Fibroblast of skin of scalp (primary cell): ENCODE results near the gene SLC7A8.

ENCODE experiments used
- DNase-seq: peaks from one replicate; pipeline ENCODE4 v3.0.0-alpha.2; 2013

The SLC7A8 gene

GRCh38 chr14:23093991-23094665 lies 89.3 kb downstream of the SLC7A8 start:
- DNase-seq = no peak

- DNase-seq = no peak
Observed at GRCh38 chr14:23093526-23093925, 89.9 kb downstream of the SLC7A8 start.

GRCh38 chr14:23093104-23093503 lies 90.4 kb downstream of the SLC7A8 start:
- DNase-seq = no peak

- no peak for DNase-seq
Observed at GRCh38 chr14:23091294-23092225, 91.9 kb downstream of the SLC7A8 start.

GRCh38 chr14:23090254-23090636 lies 93.2 kb downstream of the SLC7A8 start:
- DNase-seq = no peak

GRCh38 chr14:23089498-23090253 lies 93.8 kb downstream of the SLC7A8 start:
- DNase-seq = no peak

- DNase-seq = no peak
Observed at GRCh38 chr14:23086565-23086964, 96.9 kb downstream of the SLC7A8 start.

GRCh38 chr14:23085458-23085857 lies 98.0 kb downstream of the SLC7A8 start:
- no peak for DNase-seq

- DNase-seq = no peak
Observed at GRCh38 chr14:23080474-23080873, 103.0 kb downstream of the SLC7A8 start.

GRCh38 chr14:23079716-23080115 lies 103.7 kb downstream of the SLC7A8 start:
- DNase-seq = peak; percentile 49

GRCh38 chr14:23078692-23079116 lies 104.8 kb downstream of the SLC7A8 start:
- peak; percentile 86 for DNase-seq

GRCh38 chr14:23077962-23078361 lies 105.5 kb downstream of the SLC7A8 start:
- no peak for DNase-seq

- no peak for DNase-seq
Observed at GRCh38 chr14:23076785-23077408, 106.6 kb downstream of the SLC7A8 start.
